OCI-M1 (cell line): ENCODE data around the gene WDR82.
A peak's percentile ranks its signal among the peaks of the same experiment; 100 is the strongest.

Experiments
- DNase-seq: peaks from one replicate; lab custom pipeline; 2025; lab: John Stamatoyannopoulos, UW

Gene WDR82, protein sequence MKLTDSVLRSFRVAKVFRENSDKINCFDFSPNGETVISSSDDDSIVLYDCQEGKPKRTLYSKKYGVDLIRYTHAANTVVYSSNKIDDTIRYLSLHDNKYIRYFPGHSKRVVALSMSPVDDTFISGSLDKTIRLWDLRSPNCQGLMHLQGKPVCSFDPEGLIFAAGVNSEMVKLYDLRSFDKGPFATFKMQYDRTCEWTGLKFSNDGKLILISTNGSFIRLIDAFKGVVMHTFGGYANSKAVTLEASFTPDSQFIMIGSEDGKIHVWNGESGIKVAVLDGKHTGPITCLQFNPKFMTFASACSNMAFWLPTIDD

DNA sequence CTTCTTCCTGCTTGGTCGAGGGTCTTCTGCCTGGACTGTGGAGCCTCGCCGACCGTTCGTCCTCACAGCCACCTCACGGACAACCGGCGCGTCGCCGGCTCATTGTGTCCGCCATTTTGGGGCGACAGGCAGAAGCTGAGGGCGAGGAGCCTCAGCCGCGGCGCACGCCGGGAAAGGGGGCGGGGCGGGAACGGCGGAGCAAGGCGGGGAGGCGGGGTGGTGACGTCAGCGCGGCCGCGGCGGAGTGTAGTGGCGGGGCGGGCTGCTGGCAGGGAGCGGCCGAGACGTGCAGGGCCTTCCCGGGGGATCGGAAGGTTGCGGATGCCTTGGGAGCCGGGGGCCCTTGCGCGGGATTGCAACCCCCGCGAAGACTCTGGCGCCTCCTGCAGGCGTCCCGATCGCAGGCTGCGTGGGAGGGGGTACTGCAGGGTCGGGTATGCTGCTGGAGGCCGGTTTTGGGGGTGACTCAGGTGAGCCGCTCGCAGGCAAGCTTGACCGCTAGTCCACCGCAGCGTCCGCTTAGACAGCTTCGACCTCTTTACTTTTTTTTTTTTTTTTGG, at the start of gene WDR82:
Gene WDR82, minus strand, starts transcription at position 140 of the 560 bp plus-strand sequence. CDS start 288 bp downstream, outside the sequence.
- peak; percentile 96 for DNase-seq

DNA sequence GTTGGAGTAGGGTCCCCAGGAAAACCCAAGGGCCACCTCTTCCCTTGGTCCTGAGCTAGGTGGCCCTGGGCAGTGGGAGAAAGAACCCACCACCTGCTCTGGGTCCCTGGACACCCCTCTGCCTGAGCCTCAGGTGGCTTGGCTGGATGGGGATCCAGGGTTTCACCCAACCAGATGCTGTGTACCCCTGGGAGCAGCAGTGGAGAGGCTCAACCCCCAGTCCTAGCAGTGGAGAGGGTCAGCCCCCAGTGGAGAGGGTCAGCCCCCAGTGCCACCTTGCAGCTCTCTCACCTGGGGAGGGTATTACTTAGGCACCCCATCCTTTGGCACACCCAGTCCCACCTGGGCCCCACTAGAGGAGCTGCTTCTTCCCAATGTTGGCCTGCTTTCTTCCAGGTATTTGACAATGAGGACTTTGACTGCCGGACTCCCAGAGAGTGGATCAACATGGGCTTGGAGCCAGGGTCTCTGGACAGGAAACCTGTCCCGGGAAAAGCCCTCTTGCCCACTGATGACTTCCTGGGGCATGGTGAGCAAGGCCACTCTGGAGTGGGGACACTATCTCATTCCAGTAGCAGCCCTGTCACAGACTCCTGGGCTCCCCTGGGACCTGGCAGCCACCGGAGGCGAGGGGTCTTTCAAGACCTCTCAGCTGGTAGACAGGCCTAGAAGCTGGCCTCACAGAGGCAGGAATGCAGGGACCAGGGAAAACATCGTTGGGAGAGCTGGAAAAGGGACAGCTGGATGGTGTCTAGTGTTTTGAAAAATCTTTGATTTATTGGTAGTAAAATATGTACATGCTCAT, 49.2 kb upstream of the WDR82 start:
- DNase-seq = no peak

DNA sequence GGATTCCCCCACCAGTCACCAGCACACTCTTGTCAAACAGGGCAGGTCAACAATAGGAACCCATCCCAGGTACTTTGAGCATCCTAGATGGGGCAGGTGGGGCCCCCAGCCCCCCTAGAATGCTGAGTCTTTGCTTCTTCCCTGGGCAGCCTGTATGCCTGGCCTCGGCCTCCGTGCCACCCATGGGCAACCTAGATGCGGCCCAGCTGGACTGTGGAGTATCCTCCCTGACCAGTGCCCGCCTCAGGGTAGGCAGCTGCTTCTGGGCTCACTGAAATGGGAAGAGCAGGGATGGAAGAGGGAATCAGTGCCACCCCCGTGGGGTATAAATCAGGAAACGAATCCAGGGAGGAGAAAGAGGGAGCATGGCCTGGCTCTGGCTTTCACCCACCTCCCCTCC, 48.5 kb upstream of the WDR82 start:
- DNase-seq = no peak

DNA sequence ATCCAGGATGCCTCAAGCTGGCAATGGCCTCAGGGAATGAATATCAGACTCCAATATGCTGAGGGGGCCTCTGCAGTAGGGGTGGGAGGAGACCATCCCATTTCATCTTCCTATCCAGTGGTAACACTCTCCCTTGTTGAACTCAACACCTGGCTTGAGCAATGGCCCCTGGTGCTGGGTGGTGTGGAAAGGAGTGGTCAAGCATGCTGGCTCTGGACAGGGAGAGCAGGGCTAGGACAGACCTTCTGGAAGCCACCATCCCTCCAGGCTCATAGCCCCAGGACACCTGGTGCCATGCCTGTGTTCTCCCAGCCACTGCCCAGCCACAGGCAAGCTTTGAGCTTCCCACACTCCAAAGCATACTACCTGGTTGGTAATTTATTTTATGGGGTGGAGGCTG, 47.2 kb upstream of the WDR82 start:
- no peak for DNase-seq

DNA sequence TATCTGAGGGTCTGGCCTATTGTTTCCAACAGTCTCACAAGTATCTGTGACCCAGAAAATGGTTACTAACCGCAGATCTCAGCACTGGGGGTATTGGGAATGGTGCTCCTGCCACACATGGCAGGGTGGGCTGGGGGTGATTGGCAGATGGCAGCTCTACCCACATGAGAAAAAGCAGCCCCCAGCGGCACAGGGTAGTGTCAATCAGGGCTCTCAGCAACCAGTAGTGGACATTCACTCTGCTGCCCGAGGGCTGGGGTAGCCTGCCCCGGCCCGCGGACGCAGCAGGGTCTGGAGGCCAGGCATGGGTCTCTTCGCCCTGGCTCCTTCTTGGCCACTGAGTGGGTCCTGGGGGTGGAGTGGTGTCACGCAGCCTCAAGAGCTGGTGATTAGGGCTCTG, 46.2 kb upstream of the WDR82 start:
- DNase-seq = no peak

DNA sequence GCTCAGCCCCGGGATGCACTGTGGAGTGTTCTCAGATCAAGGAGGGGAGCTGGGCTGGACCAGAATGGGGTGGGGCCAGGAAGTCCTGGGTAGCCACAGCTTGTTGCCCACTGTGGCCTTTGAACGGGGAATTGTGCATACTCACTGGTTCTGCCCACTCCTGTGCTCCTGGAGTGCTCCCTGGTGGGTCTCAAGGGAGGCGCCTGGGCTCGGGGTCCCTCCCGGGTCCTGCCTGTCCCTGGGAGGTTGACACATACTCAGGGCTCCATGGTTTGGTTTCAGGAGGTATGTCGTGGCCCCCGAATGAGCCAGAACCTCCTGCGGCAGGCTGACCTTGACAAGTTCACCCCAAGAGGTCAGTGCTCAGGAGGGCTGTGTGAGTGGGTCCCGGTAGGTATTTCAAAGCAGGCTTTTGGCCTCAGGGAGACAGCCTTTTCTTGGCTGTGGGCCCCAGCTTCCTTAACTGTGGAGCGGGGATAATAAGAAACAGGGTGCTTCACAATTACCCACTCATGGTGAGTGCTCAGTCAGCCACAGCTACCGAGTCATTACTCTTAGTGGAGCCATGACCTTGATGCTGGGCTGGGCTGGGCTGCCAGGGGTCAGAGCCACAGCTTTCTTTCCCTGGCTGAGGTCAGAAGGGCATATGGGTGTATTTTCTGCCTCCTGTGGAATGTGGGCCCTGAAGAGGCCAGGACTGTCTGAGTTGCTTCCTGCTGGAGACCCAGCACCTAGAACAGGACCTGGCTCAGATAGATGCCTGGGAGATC, 45.3 kb upstream of the WDR82 start:
- DNase-seq = no peak

DNA sequence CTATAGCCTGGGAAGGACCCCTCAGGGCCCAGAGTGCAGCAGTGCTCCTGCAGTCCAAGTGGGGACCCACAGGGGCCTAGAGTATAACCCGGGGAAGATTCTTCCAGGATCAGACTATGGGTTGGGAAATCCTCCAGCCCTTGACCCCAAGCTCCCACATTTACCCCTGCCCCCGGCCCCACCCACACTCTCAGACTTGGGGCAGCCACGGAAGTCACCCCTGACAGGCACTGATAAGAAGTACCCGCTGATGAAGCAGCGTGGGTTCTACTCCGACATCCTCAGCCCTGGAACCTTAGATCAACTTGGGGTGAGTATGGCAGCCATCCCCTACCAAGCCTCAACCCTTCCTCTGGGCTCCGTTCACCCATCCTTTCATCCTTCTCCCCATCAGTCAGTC, 44.0 kb upstream of the WDR82 start:
- DNase-seq = no peak

DNA sequence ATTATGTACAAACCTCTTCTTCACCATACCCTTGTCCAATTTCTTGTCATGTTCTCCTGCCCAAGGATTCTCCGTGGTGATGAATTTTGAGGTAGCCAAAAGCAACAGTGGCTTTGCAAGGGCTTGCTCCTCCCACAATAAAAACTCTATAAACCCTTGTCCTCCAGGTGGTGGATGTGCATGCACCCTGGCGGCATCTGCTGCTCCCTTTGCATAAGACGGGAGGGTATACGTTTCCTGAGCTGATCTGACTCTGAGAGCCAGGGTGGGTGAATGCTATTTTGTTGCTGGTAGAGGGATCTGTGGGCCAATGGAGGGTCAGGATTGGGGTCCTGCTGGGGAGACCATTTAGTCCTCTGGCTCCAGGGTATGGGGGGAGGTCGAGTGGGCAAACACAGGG, 43.0 kb upstream of the WDR82 start:
- no peak for DNase-seq

DNA sequence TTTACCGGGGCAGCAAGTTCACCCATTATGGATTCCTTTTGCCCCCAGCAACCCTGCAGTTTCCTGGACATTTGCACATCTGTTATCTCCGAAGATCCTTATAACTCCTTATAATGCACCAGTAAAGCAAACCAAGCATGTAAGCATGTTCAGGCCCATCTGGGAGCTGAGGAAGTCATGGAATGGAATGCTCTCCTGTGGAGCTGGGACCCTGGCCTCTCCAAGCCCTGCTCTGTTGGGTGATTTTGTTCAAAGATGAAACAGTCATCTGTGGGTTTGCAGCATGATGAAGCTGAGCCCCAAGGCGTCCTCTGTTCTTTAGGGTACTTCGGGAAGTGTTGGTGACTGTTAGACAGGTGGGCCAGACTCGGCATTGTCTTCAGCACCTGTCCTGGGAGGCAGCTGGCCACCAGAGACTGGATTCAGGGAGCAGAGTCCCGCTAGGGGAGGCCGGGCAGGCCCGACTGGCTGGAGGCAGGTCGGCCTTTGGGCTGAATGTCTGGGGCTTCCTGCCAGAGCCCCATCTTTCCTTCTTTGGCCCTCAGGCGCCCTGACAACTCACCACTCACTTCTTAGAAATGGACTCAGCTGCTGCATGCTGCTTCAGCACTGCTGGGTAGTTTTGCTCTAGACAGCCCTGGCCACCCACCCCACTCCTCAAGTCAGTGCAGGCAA, 41.6 kb upstream of the WDR82 start:
- DNase-seq = no peak

DNA sequence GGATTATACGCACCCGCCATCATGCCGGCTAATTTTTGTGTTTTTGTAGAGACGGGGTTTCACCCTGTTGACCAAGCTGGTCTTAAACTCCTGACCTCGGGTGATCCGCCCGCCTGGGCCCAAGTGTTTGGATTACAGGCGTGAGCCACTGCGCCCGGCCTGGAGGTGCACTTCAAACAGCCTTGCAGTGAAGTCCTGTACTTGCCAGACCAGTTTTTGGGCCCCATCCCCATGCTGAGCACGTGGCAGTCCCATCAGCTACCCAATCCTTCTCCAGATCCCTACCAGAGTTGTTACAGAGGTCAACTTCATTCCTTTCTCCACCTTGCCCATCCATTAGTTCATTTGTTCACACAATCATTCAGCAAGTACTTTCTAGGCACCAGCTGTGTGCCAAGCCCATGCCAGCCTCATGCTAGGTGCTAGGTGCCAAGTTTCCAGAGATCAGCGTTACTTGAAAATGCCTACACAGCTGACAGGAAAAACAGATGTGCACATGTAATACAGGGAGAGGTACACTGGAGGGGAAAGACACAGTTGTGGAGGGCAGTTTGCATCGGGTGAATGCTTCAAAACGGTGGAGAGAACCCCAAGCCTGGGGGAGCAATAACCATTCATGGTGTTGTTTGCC, 39.9 kb upstream of the WDR82 start:
- DNase-seq = no peak

DNA sequence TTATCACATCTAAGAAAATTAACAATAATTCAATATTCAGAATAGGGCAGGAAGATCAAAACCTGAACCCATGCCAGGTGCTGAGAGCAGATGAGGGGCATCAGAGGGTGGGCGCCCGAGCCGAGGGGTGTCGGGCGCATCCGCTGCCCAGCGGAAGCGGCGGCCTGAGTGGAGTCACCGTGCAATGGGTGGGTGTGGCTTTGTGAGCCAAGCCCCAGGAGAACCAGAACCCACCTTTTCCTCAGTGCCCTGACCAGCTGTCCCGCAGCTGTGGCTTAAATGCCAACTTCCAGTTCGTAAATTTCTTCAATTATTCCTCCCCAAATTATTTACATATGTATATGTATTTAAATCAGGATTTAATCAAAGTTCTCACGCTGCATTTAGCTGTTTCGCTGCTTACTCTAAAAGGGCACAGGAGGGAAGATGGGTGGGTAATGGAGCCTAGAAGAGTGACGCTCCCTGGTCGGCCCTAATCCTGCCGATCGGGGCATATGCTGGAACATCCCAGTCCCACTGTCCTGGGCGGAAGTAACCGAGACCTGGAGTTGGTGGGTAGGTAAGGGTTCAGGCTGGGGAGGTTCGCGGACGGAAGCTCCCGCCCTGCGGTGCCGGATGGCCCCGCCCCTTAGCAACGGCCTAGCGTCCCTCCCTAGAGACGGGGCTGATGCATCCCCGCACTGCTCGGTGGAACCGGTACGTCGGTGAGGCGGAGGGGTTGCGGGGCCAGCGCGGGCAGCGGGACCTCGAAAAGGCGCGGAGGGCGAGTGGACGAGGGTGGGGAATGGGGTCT, 39.0 kb upstream of the WDR82 start:
- DNase-seq = no peak

DNA sequence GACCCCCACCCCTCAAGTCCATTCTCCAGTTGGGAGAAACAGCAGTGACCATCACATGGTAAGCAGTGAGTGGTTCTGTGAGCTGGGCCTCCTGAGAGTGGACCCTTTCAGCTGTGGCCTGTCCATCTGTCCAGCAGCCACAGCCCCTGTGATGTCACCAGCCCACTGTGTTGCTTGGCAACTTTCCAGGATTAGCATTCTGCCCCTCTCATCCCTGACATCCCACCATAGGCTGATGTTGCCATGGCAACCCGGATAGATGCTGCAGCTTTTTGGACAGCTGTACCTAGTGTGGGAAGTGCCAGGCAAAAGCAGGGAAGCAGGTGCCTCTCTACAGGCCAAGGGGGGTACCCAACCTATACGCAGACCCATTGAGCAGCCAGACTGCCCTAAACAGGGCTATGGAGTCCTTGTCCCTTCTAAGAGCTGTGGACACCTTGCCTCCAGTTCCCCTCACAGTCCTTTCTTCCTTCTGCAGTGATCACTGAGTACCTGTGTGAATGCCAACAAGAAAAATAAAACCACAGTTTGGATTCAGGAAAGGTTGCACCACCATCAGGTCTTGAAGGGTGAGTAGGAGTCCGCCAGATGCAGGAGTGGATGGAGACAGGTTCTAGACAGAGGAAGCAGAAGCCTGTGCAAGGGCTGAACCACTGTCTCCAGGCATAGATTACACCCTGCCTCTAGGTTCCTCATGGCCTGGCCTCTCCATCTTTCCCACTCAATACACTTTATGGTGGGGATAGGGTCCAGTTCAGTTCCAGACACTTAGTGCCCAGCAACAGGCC, 37.7 kb upstream of the WDR82 start, which contains the start of gene DNAH1:
Gene DNAH1, plus strand, starts transcription at position 343 of the 788 bp plus-strand sequence. CDS start 6,124 bp downstream, outside the sequence.
- DNase-seq = no peak

DNA sequence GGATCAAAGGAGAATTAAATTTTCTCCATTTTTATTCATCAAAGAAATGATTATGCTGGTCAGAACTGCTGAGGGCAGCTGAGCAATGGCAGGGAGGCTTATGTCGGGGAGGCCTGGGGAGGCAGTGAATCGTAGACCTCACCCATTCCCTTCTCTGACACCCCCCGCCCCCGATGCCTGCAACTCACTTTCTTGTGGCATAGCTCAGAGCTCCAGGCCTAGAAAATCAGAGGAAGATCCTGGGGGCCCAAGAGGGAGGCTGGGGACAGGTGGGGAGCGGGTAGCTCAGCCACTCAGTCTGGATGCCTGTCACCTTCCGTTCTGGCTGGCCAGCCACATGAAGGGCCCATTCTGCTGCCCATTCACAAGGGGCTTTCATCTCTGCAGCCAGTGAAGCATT, 36.6 kb upstream of the WDR82 start:
- DNase-seq = no peak

DNA sequence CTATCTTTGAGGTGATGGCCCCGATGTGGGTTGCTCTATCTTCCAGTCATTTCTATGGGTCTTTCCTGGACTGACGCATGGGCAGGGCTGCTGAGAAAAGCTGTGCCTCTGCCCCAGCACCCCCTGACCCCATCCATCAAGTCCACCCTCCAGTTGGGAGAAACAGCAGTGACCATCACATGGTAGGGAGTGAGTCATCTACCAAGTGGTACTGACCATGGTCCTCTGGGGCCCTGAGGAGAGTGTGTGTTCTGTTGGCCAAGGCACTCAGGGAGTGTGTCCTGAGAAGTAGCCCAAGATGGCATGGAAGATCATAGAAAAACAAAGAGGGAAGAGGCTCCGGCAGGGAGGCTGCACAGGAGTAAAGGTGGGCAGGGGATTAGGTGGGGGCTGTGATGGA, 36.0 kb upstream of the WDR82 start:
- DNase-seq = no peak

DNA sequence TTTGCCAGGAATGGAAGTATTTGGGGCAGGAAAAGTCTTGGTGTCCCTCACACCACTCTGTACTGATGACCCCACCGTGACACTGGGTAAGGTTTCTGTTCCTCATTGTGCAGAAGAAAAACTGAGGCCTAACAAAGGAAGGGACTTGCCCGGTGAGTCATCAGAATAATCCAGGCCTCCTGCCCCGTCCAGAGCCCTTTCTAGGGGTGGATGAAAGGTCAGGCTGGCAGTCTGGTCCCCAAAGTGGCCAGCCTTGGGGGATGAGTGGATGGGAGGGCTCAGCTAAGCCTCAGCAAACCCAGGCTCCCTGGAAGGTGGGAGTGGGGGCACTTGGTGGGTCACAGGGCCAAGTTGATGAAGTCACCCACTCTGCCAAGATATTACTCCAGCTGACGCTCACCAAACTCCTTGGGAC, 35.3 kb upstream of the WDR82 start:
- DNase-seq = peak; percentile 5

DNA sequence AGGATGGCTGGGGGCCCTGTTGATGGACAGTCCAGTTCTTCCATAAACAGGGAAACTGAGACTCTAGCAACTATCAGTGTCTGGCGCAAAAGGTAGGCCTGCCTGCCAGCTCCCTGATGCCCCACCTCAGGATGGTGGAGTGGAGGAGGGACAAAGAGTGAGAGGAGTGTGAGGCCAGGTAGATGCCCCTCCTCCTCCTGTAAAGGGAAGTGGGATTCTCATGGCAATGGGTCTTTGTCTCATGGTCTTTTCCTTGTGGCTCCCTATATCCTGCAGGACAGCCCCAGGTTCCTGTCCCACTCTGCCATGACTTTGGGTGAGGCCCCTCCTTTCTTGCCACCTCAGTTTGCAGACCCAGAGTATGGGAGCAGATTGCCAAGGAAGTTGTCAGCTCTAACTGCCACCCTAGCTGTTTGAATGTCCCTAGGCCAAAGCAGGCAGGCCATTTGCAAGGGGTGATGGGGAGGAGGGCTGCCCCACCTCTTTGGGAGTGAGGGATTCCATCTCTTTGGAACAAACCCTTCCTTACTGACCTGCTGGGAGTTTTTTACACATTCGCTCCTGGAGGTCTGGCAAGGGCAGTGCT, 34.8 kb upstream of the WDR82 start:
- no peak for DNase-seq

DNA sequence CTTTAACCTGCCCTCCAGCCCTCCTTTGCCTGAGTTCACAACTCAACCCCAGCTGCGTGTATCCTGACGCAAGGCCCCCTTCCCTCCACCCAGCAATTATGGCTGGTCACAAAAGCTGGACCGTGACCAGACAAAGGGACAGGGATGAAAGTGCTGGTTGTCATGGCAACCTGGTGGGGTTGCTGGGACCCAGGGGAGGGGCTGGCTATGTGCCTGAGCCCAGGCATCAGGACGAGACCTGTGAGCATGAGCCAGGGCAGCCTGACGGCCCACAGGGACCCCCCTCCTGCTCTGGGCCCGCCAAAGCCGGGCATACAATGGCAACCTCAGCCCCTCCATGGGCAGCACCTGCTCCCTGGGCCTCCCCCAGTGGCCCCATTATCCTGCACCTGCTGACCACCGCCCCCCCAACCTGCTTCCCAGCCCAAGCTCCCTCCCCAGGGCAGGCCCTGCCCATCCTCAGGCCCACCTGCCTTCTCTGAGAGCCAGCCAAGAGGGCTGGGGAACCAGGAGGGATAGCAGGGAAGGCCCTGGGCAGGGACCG, 33.2 kb upstream of the WDR82 start:
- no peak for DNase-seq

DNA sequence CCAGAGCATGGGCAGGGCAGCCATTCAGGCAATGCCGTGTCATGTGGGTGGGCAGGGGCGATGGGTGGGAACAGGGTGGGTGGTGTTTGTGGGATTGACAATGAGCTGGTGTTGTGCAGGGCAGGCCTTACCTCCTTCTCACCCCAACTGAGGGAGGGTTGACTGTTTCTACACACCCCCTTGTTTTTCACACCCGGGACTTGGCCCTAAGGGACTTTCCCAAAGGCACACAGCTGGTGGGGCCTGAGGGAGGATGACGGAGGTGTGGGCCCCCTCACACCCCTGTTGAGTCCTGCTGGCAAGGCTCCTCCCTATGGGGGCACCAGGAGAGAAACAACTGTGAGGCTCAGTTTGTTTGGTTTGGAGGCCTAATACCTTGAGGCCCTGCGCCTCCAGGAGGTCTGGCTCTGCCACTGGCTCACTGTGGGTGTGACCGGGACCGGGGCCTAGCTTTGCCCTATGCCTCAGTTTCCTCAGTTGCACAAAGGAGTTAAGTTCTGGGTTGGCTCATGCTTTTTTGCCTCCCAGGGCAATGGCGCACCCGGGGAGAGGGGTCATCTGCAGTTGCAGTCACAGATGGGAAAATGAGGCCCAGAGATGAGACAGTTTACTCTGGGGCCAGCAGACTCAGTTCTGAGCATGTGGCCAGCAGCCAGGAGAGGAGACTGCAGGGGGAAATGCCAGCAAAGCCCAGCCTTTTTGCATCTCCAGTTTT, 32.6 kb upstream of the WDR82 start:
- DNase-seq = no peak
